Measurements from ENCODE around the gene RNU5D-1.
"Not testable (repeated sequence)": the region's sequence is repeated elsewhere in the genome, so short reads cannot be mapped to it uniquely, and the experiment has no call there.

GRCh38 chr1:44766421-44766820 lies 35.5 kb upstream of the RNU5D-1 start:
- not testable (repeated sequence) for TF ChIP-seq CTCF, POLR2A (IDR thresholded peaks at IDR 0.05)
